ENCODE results near the gene TRAM2. TPM values are rescaled to one million over a fixed set of nuclear protein-coding genes. Genes with fewer than 3 reads are reported as not detected.

TRAM2 gene
- total and polyA plus RNA-seq, 2 of the 4 experiments (the other 2 are of a cell fraction) = 77.2 to 95.7 TPM

- H3K9me3 ChIP-seq (ENCODE audit: control insufficient read depth, insufficient read depth, low read length) = no peaks in the 10 kb centered on the region
- dilution Hi-C loops (cut with HindIII; ENCODE audit: low sequenced_read_pairs, unreplicated experiment) = no loop called here
- CTCF ChIA-PET = no interaction called here
- no peak overlapping the region for H4K5ac ChIP-seq (ENCODE audit: low read depth, low read length)
- peaks cover 73% of the 10 kb centered on the region for H3K4me1 ChIP-seq (ENCODE audit: control insufficient read depth, insufficient read depth, low read length)
- TF ChIP-seq MAZ (IDR thresholded peaks at IDR 0.05; ENCODE audit: borderline replicate concordance, low read depth, low read length) (no peak), RFX5 (IDR thresholded peaks at IDR 0.05; ENCODE audit: low read depth, low read length) (no peak), CHD1 (IDR thresholded peaks at IDR 0.05; ENCODE audit: low read depth, low read length) (no peak), RAD21 (IDR thresholded peaks at IDR 0.05; ENCODE audit: low read length) (no peak), POLR2A (IDR thresholded peaks at IDR 0.05; ENCODE audit: low read depth, low read length) (no peak), SMC3 (IDR thresholded peaks at IDR 0.05; ENCODE audit: low read depth, low read length) (no peak), MXI1 (IDR thresholded peaks at IDR 0.05; ENCODE audit: borderline replicate concordance, low read depth, low read length) (no peak), CEBPB (IDR thresholded peaks at IDR 0.05; ENCODE audit: low read depth, low read length) (no peak), FOS (IDR thresholded peaks at IDR 0.05; ENCODE audit: low read depth, low read length) (no peak), MAFK (IDR thresholded peaks at IDR 0.05; ENCODE audit: low read depth, low read length) (no peak)
- TF ChIP-seq, protein P1, sequence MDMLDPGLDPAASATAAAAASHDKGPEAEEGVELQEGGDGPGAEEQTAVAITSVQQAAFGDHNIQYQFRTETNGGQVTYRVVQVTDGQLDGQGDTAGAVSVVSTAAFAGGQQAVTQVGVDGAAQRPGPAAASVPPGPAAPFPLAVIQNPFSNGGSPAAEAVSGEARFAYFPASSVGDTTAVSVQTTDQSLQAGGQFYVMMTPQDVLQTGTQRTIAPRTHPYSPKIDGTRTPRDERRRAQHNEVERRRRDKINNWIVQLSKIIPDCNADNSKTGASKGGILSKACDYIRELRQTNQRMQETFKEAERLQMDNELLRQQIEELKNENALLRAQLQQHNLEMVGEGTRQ (IDR thresholded peaks at IDR 0.05; ENCODE audit: low read depth, low read length) = no peak
- TF ChIP-seq, protein P2, sequence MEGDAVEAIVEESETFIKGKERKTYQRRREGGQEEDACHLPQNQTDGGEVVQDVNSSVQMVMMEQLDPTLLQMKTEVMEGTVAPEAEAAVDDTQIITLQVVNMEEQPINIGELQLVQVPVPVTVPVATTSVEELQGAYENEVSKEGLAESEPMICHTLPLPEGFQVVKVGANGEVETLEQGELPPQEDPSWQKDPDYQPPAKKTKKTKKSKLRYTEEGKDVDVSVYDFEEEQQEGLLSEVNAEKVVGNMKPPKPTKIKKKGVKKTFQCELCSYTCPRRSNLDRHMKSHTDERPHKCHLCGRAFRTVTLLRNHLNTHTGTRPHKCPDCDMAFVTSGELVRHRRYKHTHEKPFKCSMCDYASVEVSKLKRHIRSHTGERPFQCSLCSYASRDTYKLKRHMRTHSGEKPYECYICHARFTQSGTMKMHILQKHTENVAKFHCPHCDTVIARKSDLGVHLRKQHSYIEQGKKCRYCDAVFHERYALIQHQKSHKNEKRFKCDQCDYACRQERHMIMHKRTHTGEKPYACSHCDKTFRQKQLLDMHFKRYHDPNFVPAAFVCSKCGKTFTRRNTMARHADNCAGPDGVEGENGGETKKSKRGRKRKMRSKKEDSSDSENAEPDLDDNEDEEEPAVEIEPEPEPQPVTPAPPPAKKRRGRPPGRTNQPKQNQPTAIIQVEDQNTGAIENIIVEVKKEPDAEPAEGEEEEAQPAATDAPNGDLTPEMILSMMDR (conservative IDR thresholded peaks at IDR 0.05; ENCODE audit: low read depth, low read length) = no peak
- TF ChIP-seq, protein P3, sequence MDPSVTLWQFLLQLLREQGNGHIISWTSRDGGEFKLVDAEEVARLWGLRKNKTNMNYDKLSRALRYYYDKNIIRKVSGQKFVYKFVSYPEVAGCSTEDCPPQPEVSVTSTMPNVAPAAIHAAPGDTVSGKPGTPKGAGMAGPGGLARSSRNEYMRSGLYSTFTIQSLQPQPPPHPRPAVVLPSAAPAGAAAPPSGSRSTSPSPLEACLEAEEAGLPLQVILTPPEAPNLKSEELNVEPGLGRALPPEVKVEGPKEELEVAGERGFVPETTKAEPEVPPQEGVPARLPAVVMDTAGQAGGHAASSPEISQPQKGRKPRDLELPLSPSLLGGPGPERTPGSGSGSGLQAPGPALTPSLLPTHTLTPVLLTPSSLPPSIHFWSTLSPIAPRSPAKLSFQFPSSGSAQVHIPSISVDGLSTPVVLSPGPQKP (IDR thresholded peaks at IDR 0.05; ENCODE audit: borderline replicate concordance, low read depth, low read length) = no peak
- H2BK20ac ChIP-seq (ENCODE audit: low read depth, low read length) = no peak overlapping the region; the same call in 1 of the 2 replicates
- no peak overlapping the region for H3K4me2 ChIP-seq (ENCODE audit: low read depth, low read length)
- no peak overlapping the region for H2AFZ ChIP-seq (replicated peaks; ENCODE audit: low read length, poor library complexity)
- DNase-seq (no peak), ATAC-seq (ENCODE audit: low read depth) (no peak)
- H2BK120ac ChIP-seq (ENCODE audit: low read depth, low read length) = peak overlapping the region; percentile 76
- POLR2A ChIA-PET (ENCODE audit: unreplicated experiment) = no interaction called here
- H3K23ac ChIP-seq (ENCODE audit: low read depth, low read length) = no peak overlapping the region
- peaks cover 71% of the 10 kb centered on the region for H3K9me1 ChIP-seq (ENCODE audit: insufficient read depth, low read length)
- peaks cover 42% of the 10 kb centered on the region for H4K20me1 ChIP-seq (ENCODE audit: insufficient read depth, low read length)
- no peak overlapping the region for H3K18ac ChIP-seq (ENCODE audit: low read depth, low read length)
- peaks cover 9% of the 10 kb centered on the region; the same call in 1 of the 2 replicates for H3K36me3 ChIP-seq (ENCODE audit: control insufficient read depth, insufficient read depth, low read length)
- H4K8ac ChIP-seq (ENCODE audit: low read depth in 2 of 2, low read length in 2 of 2) = 0 out of 4 replicates have a peak overlapping the region, but pooled peaks of 1 of the 2 experiments have one; percentile 69
- no peak overlapping the region for H3K14ac ChIP-seq (replicated peaks; ENCODE audit: low read depth, low read length)
- H3K27ac ChIP-seq (ENCODE audit: insufficient read depth, low read length) = no peak overlapping the region
- 100% methylated on average over 2 of the region's 5 CpGs; no CpG with 5 or more reads in 1 of the 2 experiments for WGBS, 2 experiments (ENCODE audit: extremely low coverage in 2 of 2, insufficient read length in 1 of 2)
- H3K4me3 ChIP-seq (ENCODE audit: insufficient read depth, low read depth, low read length) = no peak overlapping the region
- peak overlapping the region; percentile 98; the same call in 1 of the 2 replicates for H3K4ac ChIP-seq (ENCODE audit: low read depth, low read length)
- BruUV-seq (replicated peaks) = no TSS peak
- intact Hi-C loops (cut with micrococcal nuclease) = no loop called here
- peaks cover 31 to 100% of the 10 kb centered on the region in 2 experiments; a peak in 3 of 4 replicates for H3K79me1 ChIP-seq (ENCODE audit: low read depth in 1 of 2, low read length in 2 of 2)
- H2AK9ac ChIP-seq (replicated peaks; ENCODE audit: low read depth, low read length, poor library complexity) = no peak overlapping the region
- H2BK5ac ChIP-seq (ENCODE audit: low read depth, low read length, poor library complexity, severe bottlenecking) = peak overlapping the region; percentile 97
- H3K9ac ChIP-seq (ENCODE audit: low read depth, low read length) = no peak overlapping the region
- H3K27me3 ChIP-seq (ENCODE audit: control insufficient read depth, insufficient read depth, low read length) = no peaks in the 10 kb centered on the region
- no peak overlapping the region for H2AK5ac ChIP-seq (ENCODE audit: low read depth, low read length)
- H3K56ac ChIP-seq (ENCODE audit: extremely low read depth, insufficient read depth, low read length) = no peak overlapping the region
- H2BK15ac ChIP-seq (ENCODE audit: low read depth, low read length) = 0 out of 3 replicates have a peak overlapping the region, but pooled peaks have one; percentile 53
- in situ Hi-C loops (cut with MboI; ENCODE audit: low sequenced_read_pairs) = no loop called here
- H4K91ac ChIP-seq (ENCODE audit: insufficient read depth, low read depth, low read length) = no peak overlapping the region
Measured at GRCh38 chr6:52548999-52549398, 27.9 kb downstream of the TRAM2 start.

All from IMR-90 (cell line).